PC-3 (cell line): ENCODE results near the gene TBPL2. TPM values are rescaled to one million over a fixed set of nuclear protein-coding genes. Genes with fewer than 3 reads are reported as not detected.

ENCODE experiments used
- ATAC-seq: fragments of 200-7000 bp; cut with Tn5 transposase; 2 replicates; pipeline ENCODE4 v1.9.1; 2020; ENCODE audit warnings: mild to moderate bottlenecking, moderate library complexity
- BruUV-seq: library from RNA; stranded (reverse); fragments of 400-500 nt; replicated peaks from 2 replicates; lab custom pipeline; 2021; lab: Mats Ljungman, UMichigan
- CTCF ChIA-PET: fragments of 300-600 bp; sonication (Branson Sonifier 250); formaldehyde crosslinking; loops from one replicate; lab custom pipeline; 2022; ENCODE audit warnings: antibody characterized with exemption; lab: Charles Lee
- POLR2A ChIA-PET: fragments of 300-600 bp; sonication (Branson Sonifier 250); formaldehyde crosslinking; loops from one replicate; lab custom pipeline; 2022; ENCODE audit warnings: antibody characterized with exemption; ENCODE audit not compliant: unreplicated experiment; lab: Charles Lee
- DNase-seq: peaks from one replicate; pipeline ENCODE4 v3.0.0-alpha.2; 2015
- H2AFZ ChIP-seq: fragments of 300-600 bp; sonication (generic); 2 replicates; pipeline ENCODE4 v1.6.0; 2016; ENCODE audit warnings: antibody characterized with exemption, low read length
- H3F3A ChIP-seq: fragments of 300-600 bp; sonication (generic); one replicate; pipeline ENCODE4 v1.6.0; 2017; ENCODE audit warnings: antibody characterized with exemption, low read length, control low read depth, mild to moderate bottlenecking; ENCODE audit not compliant: unreplicated experiment
- H3K27ac ChIP-seq: fragments of 300-600 bp; sonication (generic); 2 replicates; pipeline ENCODE4 v1.5.1; 2016; ENCODE audit warnings: mild to moderate bottlenecking, low read length
- H3K27me3 ChIP-seq: fragments of 300-600 bp; sonication (generic); 2 replicates; pipeline ENCODE4 v1.6.1; 2016; ENCODE audit warnings: low read length, mixed read lengths
- H3K36me3 ChIP-seq: fragments of 300-600 bp; sonication (generic); 2 replicates; pipeline ENCODE4 v1.6.1; 2016; ENCODE audit warnings: low read depth, mixed run types, low read length, mixed read lengths
- H3K4me1 ChIP-seq: fragments of 300-600 bp; sonication (generic); 2 replicates; pipeline ENCODE4 v1.5.1; 2016; ENCODE audit warnings: low read length; ENCODE audit not compliant: insufficient read depth
- H3K4me2 ChIP-seq: fragments of 300-600 bp; sonication (generic); 2 replicates; pipeline ENCODE4 v1.6.0; 2016; ENCODE audit warnings: low read length
- H3K4me3 ChIP-seq: fragments of 300-600 bp; sonication (generic); 2 replicates; pipeline ENCODE4 v1.5.1; 2016; ENCODE audit warnings: mild to moderate bottlenecking, low read length, mixed read lengths
- H3K79me2 ChIP-seq: fragments of 300-600 bp; sonication (generic); 2 replicates; pipeline ENCODE4 v1.6.1; 2017; ENCODE audit warnings: low read length, mixed read lengths
- H3K9ac ChIP-seq: fragments of 300-600 bp; sonication (generic); 2 replicates; pipeline ENCODE4 v1.6.0; 2016; ENCODE audit warnings: mild to moderate bottlenecking, low read length
- H3K9me2 ChIP-seq: fragments of 300-600 bp; sonication (generic); replicated peaks from 2 replicates; pipeline ENCODE4 v1.6.1; 2016; ENCODE audit warnings: mixed run types, low read length, mixed read lengths
- H3K9me3 ChIP-seq: fragments of 300-600 bp; sonication (generic); 2 replicates; pipeline ENCODE4 v1.6.1; 2016; ENCODE audit warnings: low read length, mixed read lengths
- H4K20me1 ChIP-seq: fragments of 300-600 bp; sonication (generic); 2 replicates; pipeline ENCODE4 v1.6.1; 2016; ENCODE audit warnings: low read length, mixed read lengths
- CTCF ChIP-seq: fragments of 300-600 bp; sonication (generic); conservative IDR thresholded peaks from 2 replicates; pipeline ENCODE4 v1.5.1; 2017; ENCODE audit warnings: antibody characterized with exemption, low read depth, mild to moderate bottlenecking, low read length
- EZH2 ChIP-seq: fragments of 300-600 bp; sonication (generic); IDR thresholded peaks from one replicate; pipeline ENCODE4 v1.6.1; 2017; ENCODE audit warnings: antibody characterized with exemption, mild to moderate bottlenecking, low read length; ENCODE audit not compliant: unreplicated experiment
- EZH2phosphoT487 ChIP-seq: fragments of 300-600 bp; sonication (generic); IDR thresholded peaks from 2 replicates; pipeline ENCODE4 v1.6.1; 2018; ENCODE audit warnings: mild to moderate bottlenecking, antibody characterized with exemption, low read length, borderline replicate concordance
- intact Hi-C: fragments of 100-400 bp; cut with micrococcal nuclease; formaldehyde crosslinking; loops from 2 replicates; pipeline ENCODE4 v1.9.0; 2023
- total RNA-seq: library from RNA; depleted of rRNA; stranded (reverse); fragments of >200 nt; gene quantifications from 2 replicates; pipeline ENCODE4 v1.2.3, GENCODE V29; 2014

The TBPL2 gene
- total RNA-seq, 1 experiment from 2014 or later: not detected

DNA sequence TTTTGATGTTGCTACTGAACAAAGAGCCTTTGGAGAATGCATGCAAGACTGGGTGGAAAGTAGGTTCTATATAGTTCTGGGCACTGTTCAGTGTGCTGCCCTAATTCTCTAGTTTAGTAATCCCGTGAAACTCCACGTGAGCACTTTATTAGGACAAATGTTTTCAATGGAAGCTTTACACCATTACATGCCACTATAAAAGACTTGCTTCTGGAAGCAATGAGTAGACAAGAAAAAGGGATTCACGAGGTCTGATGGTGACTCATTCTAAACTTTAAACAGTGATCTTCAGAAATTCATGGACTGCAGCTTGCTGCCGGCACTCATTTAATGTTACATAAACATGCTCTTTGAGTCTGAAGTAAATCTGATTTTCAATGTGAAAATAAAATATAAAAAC is 51.1 kb downstream of the TBPL2 start:
- H3K36me3 ChIP-seq: peaks cover 14% of the 10 kb centered on the region
- ChIA-PET CTCF (no interaction called here), POLR2A (interaction anchor here (0.6 kb wide), 1 partner anchor 15 kb away, joined by 3 read pairs; no protein-coding TSS in a partner anchor)
- peak overlapping the region; percentile 74 for H3K27ac ChIP-seq
- no peak overlapping the region for H3K4me3 ChIP-seq
- H3F3A ChIP-seq: peaks cover 4% of the 10 kb centered on the region
- H3K9ac ChIP-seq: peak overlapping the region; percentile 0; the same call in 1 of the 2 replicates
- no peaks in the 10 kb centered on the region for H4K20me1 ChIP-seq
- no peaks in the 10 kb centered on the region for H3K79me2 ChIP-seq
- TF ChIP-seq CTCF (no peak), EZH2phosphoT487 (no peak), EZH2 (no peak)
- ATAC-seq: peak; percentile 82
- H3K9me2 ChIP-seq: no peaks in the 10 kb centered on the region
- H2AFZ ChIP-seq: no peak overlapping the region
- intact Hi-C loops: no loop called here
- BruUV-seq: no TSS peak
- peak overlapping the region; percentile 24 for H3K4me2 ChIP-seq
- no peaks in the 10 kb centered on the region for H3K9me3 ChIP-seq
- H3K4me1 ChIP-seq: peaks cover 54% of the 10 kb centered on the region
- no peaks in the 10 kb centered on the region for H3K27me3 ChIP-seq
- DNase-seq: peak; percentile 79

- Histone ChIP-seq H3K36me3 (peaks cover 16% of the 10 kb centered on the region), H3K9me2 (no peaks in the 10 kb centered on the region), H2AFZ (no peak overlapping the region), H3K9ac (peak overlapping the region; percentile 0; the same call in 1 of the 2 replicates), H3K27me3 (no peaks in the 10 kb centered on the region), H3K4me1 (peaks cover 60% of the 10 kb centered on the region), H3K27ac (peak overlapping the region; percentile 74), H3K4me3 (no peak overlapping the region), H4K20me1 (no peaks in the 10 kb centered on the region), H3K79me2 (no peaks in the 10 kb centered on the region), H3K9me3 (no peaks in the 10 kb centered on the region), H3K4me2 (peak overlapping the region; percentile 24), H3F3A (peaks cover 4% of the 10 kb centered on the region)
- ChIA-PET CTCF (no interaction called here), POLR2A (no interaction called here)
- DNase-seq: peak; percentile 92
- intact Hi-C loops: no loop called here
- peak; percentile 77 for ATAC-seq
- TF ChIP-seq CTCF: no peak
- TF ChIP-seq EZH2: no peak
- TF ChIP-seq EZH2phosphoT487: no peak
- BruUV-seq: no TSS peak
These were observed 52.3 kb downstream of the TBPL2 start for GRCh38 chr14:55388160-55388559.

DNA sequence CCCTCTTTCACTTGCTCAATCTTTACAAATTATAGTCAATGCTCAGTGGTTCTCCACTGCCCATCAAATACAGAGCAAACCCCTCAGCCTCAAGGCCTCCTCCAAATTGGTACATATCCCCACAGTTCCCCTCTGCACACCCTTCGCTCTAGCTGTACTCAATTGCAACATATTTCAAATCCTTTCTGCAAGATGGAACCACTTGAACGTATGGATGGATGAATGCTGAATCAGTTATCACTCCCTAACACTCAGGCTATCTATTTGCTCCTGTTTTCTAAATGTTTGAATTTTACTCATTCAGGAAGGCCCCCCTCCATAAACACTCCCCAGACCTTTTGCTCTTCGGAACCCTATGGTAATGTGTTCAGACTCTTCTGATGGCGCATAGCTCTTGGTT is 53.3 kb downstream of the TBPL2 start:
- BruUV-seq: no TSS peak
- POLR2A ChIA-PET: no interaction called here

More for the DNA sequence above, 53.3 kb downstream of the TBPL2 start:
- TF ChIP-seq EZH2: no peak
- TF ChIP-seq CTCF: no peak
- TF ChIP-seq EZH2phosphoT487: no peak
- no peak overlapping the region for H2AFZ ChIP-seq
- ATAC-seq (no peak), DNase-seq (no peak)
- peaks cover 16% of the 10 kb centered on the region for H3K36me3 ChIP-seq
- H3F3A ChIP-seq: peaks cover 4% of the 10 kb centered on the region
- peaks cover 63% of the 10 kb centered on the region for H3K4me1 ChIP-seq
- H4K20me1 ChIP-seq: no peaks in the 10 kb centered on the region
- CTCF ChIA-PET: no interaction called here
- H3K9ac ChIP-seq: no peak overlapping the region
- no peak overlapping the region for H3K27ac ChIP-seq
- no peaks in the 10 kb centered on the region for H3K79me2 ChIP-seq
- intact Hi-C loops: no loop called here
- H3K9me3 ChIP-seq: no peaks in the 10 kb centered on the region
- H3K9me2 ChIP-seq: no peaks in the 10 kb centered on the region
- H3K4me2 ChIP-seq: no peak overlapping the region
- no peaks in the 10 kb centered on the region for H3K27me3 ChIP-seq
- H3K4me3 ChIP-seq: no peak overlapping the region
